ENCODE results near the gene ENTPD1.

- no peak for TF ChIP-seq CTCF (IDR thresholded peaks at IDR 0.05; ENCODE audit: low read depth, low read length)
- no peak for TF ChIP-seq EZH2phosphoT487 (IDR thresholded peaks at IDR 0.05; ENCODE audit: low read depth)
Measured at GRCh38 chr10:95798096-95798855, 42.3 kb downstream of the ENTPD1 start.
